ENCODE data around the gene UTS2B. TPM values are rescaled to one million over a fixed set of nuclear protein-coding genes. Genes with fewer than 3 reads are reported as not detected.
"Not testable (repeated sequence)": the region's sequence is repeated elsewhere in the genome, so short reads cannot be mapped to it uniquely, and the experiment has no call there.

Gene UTS2B
- total RNA-seq, 1 experiment from 2014 or later, result not detected

GRCh38 chr3:191301017-191301416 lies 29.3 kb downstream of the UTS2B start:
- in situ Hi-C loops (cut with HindIII; ENCODE audit: low pct_unique_long_range_greater_than_20kb, low sequenced_read_pairs), result no loop called here

GRCh38 chr3:191300422-191300821 lies 29.9 kb downstream of the UTS2B start:
- in situ Hi-C loops (cut with HindIII; ENCODE audit: low pct_unique_long_range_greater_than_20kb, low sequenced_read_pairs), result no loop called here
- DNase-seq (ENCODE audit: low read depth), result no peak

More at GRCh38 chr3:191301017-191301416, 29.3 kb downstream of the UTS2B start:
- no peak for DNase-seq (ENCODE audit: low read depth)

GRCh38 chr3:191298846-191299245 lies 31.5 kb downstream of the UTS2B start:
- DNase-seq (ENCODE audit: low read depth), result no peak

DNA sequence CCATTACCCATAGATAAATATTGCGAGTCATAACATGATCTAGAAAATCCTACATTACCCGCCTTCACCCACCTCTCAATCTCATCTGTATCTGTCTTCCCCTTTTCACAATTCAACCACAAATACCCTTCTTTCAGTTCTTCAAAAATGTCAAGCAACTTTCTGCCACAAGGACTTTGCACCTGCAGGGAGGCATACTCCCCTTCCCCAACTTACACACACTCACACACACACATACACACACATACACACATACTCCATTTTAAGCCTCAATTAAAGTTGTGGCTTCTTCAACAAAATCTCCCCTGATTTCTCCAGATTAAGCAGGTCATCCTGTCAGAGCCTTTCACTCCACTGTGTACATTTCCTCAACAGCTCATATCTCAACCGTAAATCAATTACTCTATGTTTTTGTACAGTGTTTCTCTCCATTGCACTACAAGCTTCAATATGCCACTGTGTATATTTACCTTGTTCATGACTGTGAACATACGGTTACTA lies 34.2 kb downstream of the UTS2B start:
- DNase-seq (ENCODE audit: low read depth), result no peak
- in situ Hi-C loops (cut with HindIII; ENCODE audit: low pct_unique_long_range_greater_than_20kb, low sequenced_read_pairs), result no loop called here

More at GRCh38 chr3:191298846-191299245, 31.5 kb downstream of the UTS2B start:
- in situ Hi-C loops (cut with HindIII; ENCODE audit: low pct_unique_long_range_greater_than_20kb, low sequenced_read_pairs), result no loop called here

DNA sequence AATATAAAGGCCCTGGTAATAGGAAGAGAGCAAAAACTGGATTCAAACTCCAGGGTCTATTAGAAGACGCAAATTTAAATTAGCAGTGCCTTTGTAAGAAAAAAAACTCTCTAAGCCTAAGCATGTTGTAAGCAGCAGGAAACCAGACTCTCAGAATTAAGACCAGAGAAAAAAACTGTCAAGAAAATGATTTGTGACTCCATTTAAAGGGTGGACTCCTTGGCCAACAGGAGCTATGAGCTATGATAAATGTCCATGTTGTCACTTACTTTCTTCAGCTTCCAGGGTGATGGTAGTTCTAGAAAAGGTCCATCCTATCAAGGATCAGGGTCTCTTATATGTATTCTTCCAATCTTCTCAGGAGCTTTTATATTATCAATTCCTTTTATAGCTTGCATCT lies 36.0 kb downstream of the UTS2B start:
- DNase-seq (ENCODE audit: low read depth), result no peak
- in situ Hi-C loops (cut with HindIII; ENCODE audit: low pct_unique_long_range_greater_than_20kb, low sequenced_read_pairs), result no loop called here

DNA sequence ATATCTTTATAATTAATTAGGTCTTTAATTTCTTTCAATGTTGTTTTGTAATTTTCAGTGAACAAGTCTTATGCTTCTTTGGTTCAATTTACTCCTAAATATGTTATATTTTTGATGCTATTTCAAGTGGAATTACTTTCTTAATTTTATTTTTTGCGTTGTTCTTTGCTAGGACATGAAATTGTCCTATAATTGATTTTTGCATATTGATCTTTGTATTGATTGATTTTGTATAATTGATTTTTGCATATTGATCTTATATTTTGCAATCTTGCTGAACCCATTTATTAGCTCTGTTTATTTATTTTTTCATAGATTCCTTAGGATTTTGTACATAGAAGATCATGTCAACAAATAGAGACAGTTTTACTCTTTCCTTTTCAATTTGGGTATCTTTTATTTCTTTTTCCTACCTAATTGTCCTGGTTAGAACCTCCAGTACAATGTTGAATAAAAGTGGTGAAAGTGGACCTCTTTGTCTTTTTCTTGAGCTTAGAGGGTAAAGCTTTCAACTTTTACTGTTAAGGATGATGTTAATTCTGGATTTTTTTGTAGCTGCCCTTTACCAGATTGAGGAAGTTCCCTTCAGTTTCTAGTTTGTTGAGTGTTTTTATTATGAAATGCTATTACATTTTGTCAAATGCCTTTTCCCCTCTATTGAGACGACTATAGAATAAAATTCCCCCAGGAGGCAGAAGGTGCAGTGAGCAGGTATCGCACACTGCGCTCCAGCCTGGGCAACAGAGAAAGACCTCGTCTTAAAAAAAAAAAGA lies 37.9 kb downstream of the UTS2B start:
- in situ Hi-C loops (cut with HindIII; ENCODE audit: low pct_unique_long_range_greater_than_20kb, low sequenced_read_pairs), result no loop called here
- DNase-seq (ENCODE audit: low read depth), result no peak

- DNase-seq (ENCODE audit: low read depth), result no peak
- in situ Hi-C loops (cut with HindIII; ENCODE audit: low pct_unique_long_range_greater_than_20kb, low sequenced_read_pairs), result no loop called here
Measured at GRCh38 chr3:191290311-191291025, 39.9 kb downstream of the UTS2B start.

DNA sequence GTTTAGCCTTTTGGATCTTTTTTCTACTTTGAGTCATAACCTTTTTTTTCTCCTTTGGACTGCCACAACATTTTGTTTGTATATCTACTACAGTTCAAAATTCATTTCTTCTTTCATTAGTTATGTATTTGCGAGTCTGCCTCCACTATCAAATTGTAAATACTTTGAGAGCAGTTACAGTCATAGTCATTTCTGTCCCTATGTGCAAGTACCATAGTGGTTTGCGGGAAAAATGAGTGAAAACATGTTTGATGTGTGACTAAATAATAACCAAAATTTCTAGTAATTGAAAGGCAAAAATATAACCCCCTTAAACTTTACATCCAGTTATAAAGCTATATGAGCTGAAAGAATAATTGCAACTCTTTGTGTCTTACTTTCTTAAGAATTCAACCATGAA lies 46.9 kb downstream of the UTS2B start:
- no peak for DNase-seq (ENCODE audit: low read depth)
- in situ Hi-C loops (cut with HindIII; ENCODE audit: low pct_unique_long_range_greater_than_20kb, low sequenced_read_pairs), result no loop called here

GRCh38 chr3:191282251-191283185 lies 47.8 kb downstream of the UTS2B start:
- DNase-seq (ENCODE audit: low read depth), result no peak
- in situ Hi-C loops (cut with HindIII; ENCODE audit: low pct_unique_long_range_greater_than_20kb, low sequenced_read_pairs), result no loop called here

GRCh38 chr3:191280882-191281281 lies 49.4 kb downstream of the UTS2B start:
- in situ Hi-C loops (cut with HindIII; ENCODE audit: low pct_unique_long_range_greater_than_20kb, low sequenced_read_pairs), result no loop called here
- DNase-seq (ENCODE audit: low read depth), result no peak

DNA sequence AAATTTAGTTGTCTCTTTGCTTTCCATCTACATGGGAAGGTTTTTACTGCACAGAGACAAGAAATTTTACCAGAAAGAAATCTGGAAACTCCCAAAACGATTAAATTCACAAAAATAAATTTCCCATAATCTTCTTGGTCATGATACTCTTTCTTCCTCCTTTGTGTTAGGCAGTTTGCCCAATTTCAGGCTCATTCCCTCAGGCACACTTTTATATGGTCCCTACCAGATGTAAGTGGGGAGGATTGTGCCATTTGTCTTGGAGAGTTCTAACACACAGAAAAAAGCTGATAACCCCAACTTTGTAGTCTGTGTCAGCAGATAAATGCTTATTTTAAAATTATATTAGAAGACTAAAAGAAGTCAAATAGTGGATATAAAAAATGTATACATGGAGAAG lies 50.2 kb downstream of the UTS2B start:
- no peak for DNase-seq (ENCODE audit: low read depth)
- in situ Hi-C loops (cut with HindIII; ENCODE audit: low pct_unique_long_range_greater_than_20kb, low sequenced_read_pairs), result no loop called here

DNA sequence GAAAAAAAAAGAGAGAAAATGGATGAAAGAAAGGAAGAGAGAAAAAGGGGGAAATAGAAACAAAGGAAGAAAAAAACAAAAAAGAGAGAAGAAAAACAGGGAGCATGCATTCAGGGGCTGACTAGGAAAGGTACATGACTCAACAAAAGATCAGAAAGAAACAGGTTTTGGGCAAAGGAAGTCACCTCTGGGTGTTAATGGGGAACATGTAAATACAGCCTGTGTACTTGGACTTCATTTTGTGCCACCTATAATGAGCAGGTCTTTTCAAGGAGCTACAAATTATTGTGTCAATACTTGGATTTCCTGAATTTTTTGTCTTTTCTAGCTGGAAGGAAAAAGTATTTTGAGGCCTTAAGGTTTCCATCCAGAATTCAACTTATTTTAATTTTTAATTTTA lies 54.6 kb downstream of the UTS2B start:
- in situ Hi-C loops (cut with HindIII; ENCODE audit: low pct_unique_long_range_greater_than_20kb, low sequenced_read_pairs), result no loop called here
- no peak for DNase-seq (ENCODE audit: low read depth)

DNA sequence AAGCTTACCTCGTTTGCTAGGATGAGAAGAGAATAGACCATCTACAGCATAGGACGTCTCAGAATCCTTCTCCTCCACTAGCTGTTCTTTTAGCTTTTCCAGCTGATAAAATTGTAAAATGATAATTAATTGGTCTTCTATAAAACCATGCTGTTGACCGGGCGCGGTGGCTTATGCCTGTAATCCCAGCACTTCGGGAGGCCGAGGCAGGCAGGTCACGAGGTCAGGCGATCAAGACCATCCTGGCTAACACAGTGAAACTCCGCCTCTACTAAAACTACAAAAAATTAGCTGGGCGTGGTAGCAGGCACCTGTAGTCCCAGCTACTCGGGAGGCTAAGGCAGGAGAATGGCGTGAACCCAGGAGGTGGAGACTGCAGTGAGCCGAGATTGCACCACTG lies 55.1 kb downstream of the UTS2B start:
- DNase-seq (ENCODE audit: low read depth); in situ Hi-C loops (cut with HindIII; ENCODE audit: low pct_unique_long_range_greater_than_20kb, low sequenced_read_pairs): not testable (repeated sequence)

- in situ Hi-C loops (cut with HindIII; ENCODE audit: low pct_unique_long_range_greater_than_20kb, low sequenced_read_pairs), result no loop called here
- DNase-seq (ENCODE audit: low read depth), result no peak
Measured at GRCh38 chr3:191269289-191270085, 60.8 kb downstream of the UTS2B start.

GRCh38 chr3:191268737-191269136 lies 61.6 kb downstream of the UTS2B start:
- in situ Hi-C loops (cut with HindIII; ENCODE audit: low pct_unique_long_range_greater_than_20kb, low sequenced_read_pairs), result no loop called here
- no peak for DNase-seq (ENCODE audit: low read depth)

GRCh38 chr3:191263850-191264249 lies 66.5 kb downstream of the UTS2B start:
- in situ Hi-C loops (cut with HindIII; ENCODE audit: low pct_unique_long_range_greater_than_20kb, low sequenced_read_pairs), result no loop called here
- no peak for DNase-seq (ENCODE audit: low read depth)

GRCh38 chr3:191263365-191263764 lies 67.0 kb downstream of the UTS2B start:
- no peak for DNase-seq (ENCODE audit: low read depth)
- in situ Hi-C loops (cut with HindIII; ENCODE audit: low pct_unique_long_range_greater_than_20kb, low sequenced_read_pairs), result no loop called here

DNA sequence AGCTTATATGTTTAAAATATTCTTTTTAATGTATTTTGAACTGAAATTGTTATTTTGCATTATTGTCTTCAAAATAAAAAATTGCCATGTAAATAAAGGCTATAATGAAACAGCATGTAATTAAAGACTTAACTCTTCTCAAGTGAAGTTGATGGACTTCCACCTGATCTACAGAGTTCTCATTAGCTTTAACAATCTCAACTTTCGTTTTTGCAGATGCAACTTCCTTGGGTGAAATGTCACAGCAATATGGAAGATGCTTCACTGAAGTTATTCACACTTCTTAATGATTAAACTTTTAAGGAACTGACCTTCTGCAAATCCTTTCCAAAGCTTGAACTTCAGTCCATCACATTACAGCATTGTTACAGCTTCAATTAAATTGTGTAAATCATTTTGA lies 67.7 kb downstream of the UTS2B start:
- in situ Hi-C loops (cut with HindIII; ENCODE audit: low pct_unique_long_range_greater_than_20kb, low sequenced_read_pairs), result no loop called here
- DNase-seq (ENCODE audit: low read depth), result no peak

All from Caki2 (cell line).